ENCODE data around the gene ARHGEF16. TPM values are rescaled to one million over a fixed set of nuclear protein-coding genes. Genes with fewer than 3 reads are reported as not detected.

The ARHGEF16 gene
- total and polyA plus RNA-seq, 2 experiments from 2014 or later: not detected

- TF ChIP-seq EZH2 (IDR thresholded peaks at IDR 0.05; ENCODE audit: insufficient read depth, poor library complexity, severe bottlenecking): no peak
- no peak for TF ChIP-seq EZH2phosphoT487 (IDR thresholded peaks at IDR 0.05; ENCODE audit: insufficient read depth, low read depth)
- Histone ChIP-seq H3K79me2 (ENCODE audit: insufficient read depth) (no peaks in the 10 kb centered on the region), H3F3A (ENCODE audit: insufficient read depth) (no peaks in the 10 kb centered on the region), H3K27ac (no peak overlapping the region), H3K4me2 (ENCODE audit: unreplicated experiment) (no peak overlapping the region), H4K20me1 (ENCODE audit: insufficient read depth) (no peaks in the 10 kb centered on the region), H3K9me3 (ENCODE audit: low read depth) (no peaks in the 10 kb centered on the region), H3K9ac (no peak overlapping the region), H3K4me3 (no peak overlapping the region), H2AFZ (no peak overlapping the region), H3K4me1 (ENCODE audit: insufficient read depth) (no peaks in the 10 kb centered on the region), H3K36me3 (ENCODE audit: low read depth) (no peaks in the 10 kb centered on the region), H3K27me3 (replicated peaks; ENCODE audit: insufficient read depth) (no peaks in the 10 kb centered on the region), H3K9me2 (ENCODE audit: insufficient read depth) (no peaks in the 10 kb centered on the region)
- 81 to 84% methylated on average over 17 to 19 of the region's 19 CpGs for WGBS, 2 experiments (ENCODE audit: low coverage in 1 of 2, low lambda C conversion rate in 2 of 2, missing lambda C conversion rate in 2 of 2)
- in situ Hi-C loops (cut with MboI): no loop called here
- no peak for DNase-seq
Measured at GRCh38 chr1:3497521-3497920, 43.1 kb downstream of the ARHGEF16 start.

GRCh38 chr1:3498246-3498930 lies 43.9 kb downstream of the ARHGEF16 start:
- Histone ChIP-seq H3K79me2 (ENCODE audit: insufficient read depth) (no peaks in the 10 kb centered on the region), H3K36me3 (ENCODE audit: low read depth) (no peaks in the 10 kb centered on the region), H3K9ac (no peak overlapping the region), H3K4me3 (no peak overlapping the region), H4K20me1 (ENCODE audit: insufficient read depth) (no peaks in the 10 kb centered on the region), H3K4me1 (ENCODE audit: insufficient read depth) (no peaks in the 10 kb centered on the region), H3K27me3 (replicated peaks; ENCODE audit: insufficient read depth) (no peaks in the 10 kb centered on the region), H3K9me3 (ENCODE audit: low read depth) (no peaks in the 10 kb centered on the region), H3K4me2 (ENCODE audit: unreplicated experiment) (no peak overlapping the region), H3F3A (ENCODE audit: insufficient read depth) (no peaks in the 10 kb centered on the region), H3K9me2 (ENCODE audit: insufficient read depth) (no peaks in the 10 kb centered on the region), H2AFZ (no peak overlapping the region), H3K27ac (no peak overlapping the region)
- in situ Hi-C loops (cut with MboI): no loop called here
- WGBS, 2 experiments (ENCODE audit: low coverage in 1 of 2, low lambda C conversion rate in 2 of 2, missing lambda C conversion rate in 2 of 2): 77 to 80% methylated on average over 24 of the region's 26 CpGs
- no peak for DNase-seq
- TF ChIP-seq EZH2 (IDR thresholded peaks at IDR 0.05; ENCODE audit: insufficient read depth, poor library complexity, severe bottlenecking) (no peak), EZH2phosphoT487 (IDR thresholded peaks at IDR 0.05; ENCODE audit: insufficient read depth, low read depth) (no peak)

DNA sequence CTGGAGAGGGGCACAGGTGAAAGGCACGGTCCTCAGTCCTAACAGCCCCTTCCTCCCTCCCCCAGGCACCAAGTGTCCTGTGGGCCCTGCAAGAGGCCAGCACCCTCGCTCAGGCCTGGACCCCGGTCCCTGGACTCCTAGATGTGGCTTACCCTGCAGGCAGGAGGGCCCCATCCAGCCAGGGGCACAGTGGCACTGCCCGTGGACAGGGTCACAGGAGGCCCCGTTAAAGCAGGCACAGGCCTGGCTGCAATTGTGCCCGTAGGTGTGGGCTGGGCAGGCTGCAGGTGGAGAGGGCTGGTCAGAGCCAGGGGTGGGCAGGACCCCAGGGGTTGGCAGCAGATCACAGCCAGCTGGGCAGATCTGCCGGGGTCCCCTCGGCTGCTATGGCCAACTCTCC lies 44.5 kb downstream of the ARHGEF16 start:
- H3K27ac ChIP-seq: no peak overlapping the region
- H3K4me1 ChIP-seq (ENCODE audit: insufficient read depth): peaks cover 5% of the 10 kb centered on the region
- H3K36me3 ChIP-seq (ENCODE audit: low read depth): no peaks in the 10 kb centered on the region
- H3K27me3 ChIP-seq (replicated peaks; ENCODE audit: insufficient read depth): no peaks in the 10 kb centered on the region
- in situ Hi-C loops (cut with MboI): no loop called here
- H3K79me2 ChIP-seq (ENCODE audit: insufficient read depth): no peaks in the 10 kb centered on the region
- no peak for TF ChIP-seq EZH2phosphoT487 (IDR thresholded peaks at IDR 0.05; ENCODE audit: insufficient read depth, low read depth)
- no peak for TF ChIP-seq EZH2 (IDR thresholded peaks at IDR 0.05; ENCODE audit: insufficient read depth, poor library complexity, severe bottlenecking)
- H3K4me3 ChIP-seq: no peak overlapping the region
- no peak overlapping the region for H2AFZ ChIP-seq
- 76 to 91% methylated on average over 6 to 8 of the region's 8 CpGs for WGBS, 2 experiments (ENCODE audit: low coverage in 1 of 2, low lambda C conversion rate in 2 of 2, missing lambda C conversion rate in 2 of 2)
- no peak overlapping the region for H3K4me2 ChIP-seq (ENCODE audit: unreplicated experiment)
- no peaks in the 10 kb centered on the region for H3F3A ChIP-seq (ENCODE audit: insufficient read depth)
- no peak overlapping the region for H3K9ac ChIP-seq
- H3K9me3 ChIP-seq (ENCODE audit: low read depth): no peaks in the 10 kb centered on the region
- no peak for DNase-seq
- no peaks in the 10 kb centered on the region for H3K9me2 ChIP-seq (ENCODE audit: insufficient read depth)
- H4K20me1 ChIP-seq (ENCODE audit: insufficient read depth): no peaks in the 10 kb centered on the region

- H3K4me1 ChIP-seq (ENCODE audit: insufficient read depth): peaks cover 9% of the 10 kb centered on the region
- no peak overlapping the region for H3K4me3 ChIP-seq
- H3K9ac ChIP-seq: no peak overlapping the region
- H3F3A ChIP-seq (ENCODE audit: insufficient read depth): no peaks in the 10 kb centered on the region
- H3K9me2 ChIP-seq (ENCODE audit: insufficient read depth): no peaks in the 10 kb centered on the region
- WGBS, 2 experiments (ENCODE audit: low coverage in 1 of 2, low lambda C conversion rate in 2 of 2, missing lambda C conversion rate in 2 of 2): 86 to 91% methylated on average over 22 of the region's 22 CpGs
- no peak overlapping the region for H2AFZ ChIP-seq
- no peaks in the 10 kb centered on the region for H3K36me3 ChIP-seq (ENCODE audit: low read depth)
- no peak for TF ChIP-seq EZH2 (IDR thresholded peaks at IDR 0.05; ENCODE audit: insufficient read depth, poor library complexity, severe bottlenecking)
- no peak for TF ChIP-seq EZH2phosphoT487 (IDR thresholded peaks at IDR 0.05; ENCODE audit: insufficient read depth, low read depth)
- no peaks in the 10 kb centered on the region for H3K79me2 ChIP-seq (ENCODE audit: insufficient read depth)
- H3K27me3 ChIP-seq (replicated peaks; ENCODE audit: insufficient read depth): no peaks in the 10 kb centered on the region
- in situ Hi-C loops (cut with MboI): no loop called here
- no peaks in the 10 kb centered on the region for H3K9me3 ChIP-seq (ENCODE audit: low read depth)
- no peak for DNase-seq
- H3K27ac ChIP-seq: no peak overlapping the region
- no peaks in the 10 kb centered on the region for H4K20me1 ChIP-seq (ENCODE audit: insufficient read depth)
- no peak overlapping the region for H3K4me2 ChIP-seq (ENCODE audit: unreplicated experiment)
Measured at GRCh38 chr1:3499611-3500010, 45.1 kb downstream of the ARHGEF16 start.

All from GM23248 (cell line).